Measurements from ENCODE around the gene TSG101.
A peak's percentile ranks its signal among the peaks of the same experiment; 100 is the strongest.

The TSG101 gene

DNA sequence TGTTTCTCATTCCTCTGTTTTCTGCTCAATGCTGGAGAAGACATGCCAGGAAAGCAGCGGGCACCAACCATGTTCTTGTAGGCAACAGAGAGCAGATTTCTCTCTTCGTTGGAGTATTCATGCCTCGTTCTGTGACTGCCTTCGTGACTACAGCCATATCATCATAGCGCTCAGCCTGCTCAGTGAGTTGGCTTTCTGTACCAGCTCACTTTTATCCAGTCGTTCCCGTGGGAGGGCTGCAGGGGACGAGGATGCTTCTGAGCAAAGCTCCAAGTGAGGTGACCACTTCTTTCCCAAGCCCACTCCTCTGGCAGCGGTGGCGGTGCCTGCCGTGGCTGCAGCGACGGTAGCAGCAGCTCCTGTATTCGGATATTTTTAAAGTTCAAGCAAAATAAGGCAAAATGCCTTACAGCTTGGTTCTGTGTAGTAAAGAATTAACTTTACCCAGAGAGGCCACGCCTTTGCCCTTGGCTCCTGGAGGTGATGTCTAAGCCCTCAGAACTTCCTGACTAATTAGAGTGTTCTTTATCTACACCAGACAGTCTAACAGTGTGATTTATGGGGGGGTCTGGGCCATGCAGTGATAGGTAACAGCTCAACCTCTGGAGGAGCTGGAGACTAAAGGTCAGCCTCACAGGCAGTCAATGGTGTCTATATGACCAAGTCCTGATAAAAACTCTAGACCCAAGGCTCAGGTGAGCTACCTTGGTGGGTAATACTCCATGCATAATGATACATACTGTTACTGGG lies 35.8 kb downstream of the TSG101 start:
- DNase-seq (ENCODE audit: low read depth): no peak
- TF ChIP-seq, protein P1, sequence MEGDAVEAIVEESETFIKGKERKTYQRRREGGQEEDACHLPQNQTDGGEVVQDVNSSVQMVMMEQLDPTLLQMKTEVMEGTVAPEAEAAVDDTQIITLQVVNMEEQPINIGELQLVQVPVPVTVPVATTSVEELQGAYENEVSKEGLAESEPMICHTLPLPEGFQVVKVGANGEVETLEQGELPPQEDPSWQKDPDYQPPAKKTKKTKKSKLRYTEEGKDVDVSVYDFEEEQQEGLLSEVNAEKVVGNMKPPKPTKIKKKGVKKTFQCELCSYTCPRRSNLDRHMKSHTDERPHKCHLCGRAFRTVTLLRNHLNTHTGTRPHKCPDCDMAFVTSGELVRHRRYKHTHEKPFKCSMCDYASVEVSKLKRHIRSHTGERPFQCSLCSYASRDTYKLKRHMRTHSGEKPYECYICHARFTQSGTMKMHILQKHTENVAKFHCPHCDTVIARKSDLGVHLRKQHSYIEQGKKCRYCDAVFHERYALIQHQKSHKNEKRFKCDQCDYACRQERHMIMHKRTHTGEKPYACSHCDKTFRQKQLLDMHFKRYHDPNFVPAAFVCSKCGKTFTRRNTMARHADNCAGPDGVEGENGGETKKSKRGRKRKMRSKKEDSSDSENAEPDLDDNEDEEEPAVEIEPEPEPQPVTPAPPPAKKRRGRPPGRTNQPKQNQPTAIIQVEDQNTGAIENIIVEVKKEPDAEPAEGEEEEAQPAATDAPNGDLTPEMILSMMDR (conservative IDR thresholded peaks at IDR 0.05; ENCODE audit: control insufficient read depth, insufficient read depth, low read depth, low read length): no peak

DNA sequence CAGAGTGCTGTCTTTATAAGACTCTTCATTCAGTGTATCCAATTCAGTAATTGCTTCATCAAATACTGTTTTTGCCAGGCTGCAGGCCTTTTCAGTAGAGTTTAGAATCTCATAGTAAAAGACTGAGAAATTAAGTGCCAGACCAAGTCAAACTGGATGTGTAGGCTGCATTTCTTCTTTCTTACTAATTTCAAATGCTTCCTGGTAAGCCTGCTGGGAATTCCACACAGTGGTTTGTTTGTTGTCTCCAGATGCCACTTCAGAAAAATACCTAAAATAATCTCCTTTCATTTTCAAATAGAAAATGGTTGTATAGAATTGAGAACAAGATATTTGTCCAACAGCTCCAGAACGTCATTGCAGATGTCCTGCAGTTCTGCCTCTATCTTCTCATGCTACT lies 36.4 kb downstream of the TSG101 start:
- TF ChIP-seq, protein P1 (conservative IDR thresholded peaks at IDR 0.05; ENCODE audit: control insufficient read depth, insufficient read depth, low read depth, low read length): no peak
- H3K4me3 ChIP-seq (ENCODE audit: control insufficient read depth, low read depth, low read length): no peak overlapping the region
- peak; percentile 4 for DNase-seq (ENCODE audit: low read depth)

More for the DNA sequence above, 35.8 kb downstream of the TSG101 start:
- H3K4me3 ChIP-seq (ENCODE audit: control insufficient read depth, low read depth, low read length): no peak overlapping the region

DNA sequence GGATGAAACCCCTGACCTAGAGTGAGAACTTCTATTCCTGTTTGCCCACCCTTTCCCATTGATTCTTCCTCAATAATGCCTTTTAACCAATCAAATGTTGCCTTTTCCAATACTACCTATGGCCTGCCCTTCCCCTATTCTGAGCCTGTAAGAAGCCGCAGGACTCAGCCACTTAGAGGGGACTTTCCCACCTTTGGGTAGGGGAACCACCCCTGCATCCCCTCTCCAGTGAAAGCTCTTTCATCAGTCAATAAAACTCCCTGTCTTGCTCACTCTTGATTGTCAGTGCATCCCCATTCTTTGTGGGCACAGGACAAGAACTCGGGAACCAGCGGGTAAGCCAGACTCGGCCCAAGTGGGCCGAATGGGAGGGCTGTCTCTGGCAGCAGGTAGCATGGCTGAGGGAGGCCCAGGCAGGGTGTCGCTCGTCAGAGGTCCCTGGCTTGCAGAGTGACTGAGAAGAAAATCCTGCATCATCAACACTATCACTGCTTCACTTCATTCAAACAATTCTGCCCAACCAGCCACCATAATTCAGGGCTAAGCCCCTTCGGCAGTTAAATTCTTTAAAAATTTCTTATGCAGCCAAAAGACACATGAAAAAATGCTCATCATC lies 40.7 kb downstream of the TSG101 start:
- TF ChIP-seq, protein P1 (conservative IDR thresholded peaks at IDR 0.05; ENCODE audit: control insufficient read depth, insufficient read depth, low read depth, low read length): no peak
- no peak overlapping the region for H3K4me3 ChIP-seq (ENCODE audit: control insufficient read depth, low read depth, low read length)
- no peak for DNase-seq (ENCODE audit: low read depth)

DNA sequence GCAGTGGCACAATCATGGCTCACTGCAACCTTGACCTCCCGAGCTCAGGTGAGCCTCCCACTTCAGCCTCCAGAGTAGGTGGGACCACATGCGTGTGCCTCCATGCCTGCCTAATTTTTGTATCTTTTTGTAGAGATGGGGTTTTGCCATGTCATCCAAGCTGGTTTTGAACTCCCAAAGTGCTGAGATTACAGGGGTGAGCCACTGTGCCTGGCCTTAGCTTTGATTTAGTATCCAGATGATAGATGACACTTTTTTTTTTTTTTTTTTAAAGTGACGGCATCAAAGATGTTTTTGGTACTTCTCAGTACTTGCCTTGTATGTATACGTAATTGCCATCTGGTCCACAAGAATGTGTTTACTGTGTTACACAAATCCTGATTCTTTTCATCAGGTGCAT lies 47.7 kb downstream of the TSG101 start:
- H3K4me3 ChIP-seq (ENCODE audit: control insufficient read depth, low read depth, low read length): no peak overlapping the region
- no peak for DNase-seq (ENCODE audit: low read depth)
- TF ChIP-seq, protein P1 (conservative IDR thresholded peaks at IDR 0.05; ENCODE audit: control insufficient read depth, insufficient read depth, low read depth, low read length): no peak

DNA sequence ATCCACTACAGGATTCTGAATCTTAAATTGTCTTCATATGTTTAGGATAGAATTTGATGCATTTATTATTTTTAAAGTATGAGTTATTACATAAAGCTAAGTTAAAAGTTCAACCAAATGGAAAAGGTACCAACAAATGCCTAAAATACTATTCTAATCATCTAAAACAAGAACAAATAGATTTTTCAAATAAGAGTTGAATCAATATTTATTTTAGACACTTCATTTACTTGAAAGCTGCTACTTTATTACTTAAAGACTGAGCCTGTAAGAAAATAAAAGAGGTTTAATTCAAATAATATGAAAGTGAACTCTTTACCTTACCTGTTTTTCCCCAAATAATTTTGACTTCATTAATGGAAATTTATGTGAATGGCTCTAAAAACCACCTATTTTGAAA lies 54.2 kb downstream of the TSG101 start:
- no peak overlapping the region for H3K4me3 ChIP-seq (ENCODE audit: control insufficient read depth, low read depth, low read length)
- DNase-seq (ENCODE audit: low read depth): no peak
- TF ChIP-seq, protein P1 (conservative IDR thresholded peaks at IDR 0.05; ENCODE audit: control insufficient read depth, insufficient read depth, low read depth, low read length): no peak

DNA sequence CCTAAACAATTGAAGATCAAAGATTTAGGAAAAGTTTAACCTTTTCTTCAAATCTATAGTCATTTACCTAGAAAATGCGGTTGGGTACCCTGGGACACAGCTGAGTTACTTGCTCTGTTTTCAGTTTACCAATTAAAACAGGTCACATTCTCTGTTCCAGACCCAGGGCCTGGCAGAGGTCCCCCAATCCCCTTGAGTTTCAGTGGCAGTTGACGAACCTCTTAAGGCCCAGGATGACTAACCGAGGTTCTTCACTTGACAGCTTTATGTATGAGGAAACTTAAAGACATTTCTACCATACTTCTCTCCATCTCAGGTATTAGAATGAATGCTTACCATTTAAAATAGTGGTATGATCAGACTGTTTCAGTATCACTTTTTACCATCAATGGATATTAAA lies 54.7 kb downstream of the TSG101 start:
- TF ChIP-seq, protein P1 (conservative IDR thresholded peaks at IDR 0.05; ENCODE audit: control insufficient read depth, insufficient read depth, low read depth, low read length): no peak
- DNase-seq (ENCODE audit: low read depth): no peak
- no peak overlapping the region for H3K4me3 ChIP-seq (ENCODE audit: control insufficient read depth, low read depth, low read length)

Data from fibroblast of mammary gland (primary cell).